H7 (cell line): Measurements from ENCODE around the gene NECTIN2. TPM values are rescaled to one million over a fixed set of nuclear protein-coding genes. Genes with fewer than 3 reads are reported as not detected.
A peak's percentile ranks its signal among the peaks of the same experiment; 100 is the strongest.

Source experiments
- DNase-seq: peaks from one replicate; pipeline ENCODE4 v3.0.0; 2012
- H3K27me3 ChIP-seq: 2 replicates; pipeline ENCODE4 v1.6.0; 2011; ENCODE audit warnings: mild to moderate bottlenecking, low read length; ENCODE audit not compliant: control insufficient read depth, insufficient read depth
- H3K36me3 ChIP-seq: replicated peaks from 2 replicates; pipeline ENCODE4 v1.5.1; 2011; ENCODE audit warnings: low read length; ENCODE audit not compliant: control insufficient read depth, insufficient read depth
- H3K4me3 ChIP-seq: 2 replicates; pipeline ENCODE4 v1.5.1; 2011; ENCODE audit warnings: low read depth, mild to moderate bottlenecking, control low read depth, low read length, moderate library complexity; ENCODE audit not compliant: insufficient read depth
- total RNA-seq: library from RNA; depleted of rRNA; stranded (reverse); fragments of >200 nt; shearing (Covaris generic); gene quantifications from 2 replicates; pipeline ENCODE4 v1.2.3, GENCODE V29; 2014

NECTIN2 gene
- total RNA-seq, 1 experiment from 2014 or later, result 207 TPM

- no peak overlapping the region for H3K4me3 ChIP-seq
- peak; percentile 52 for DNase-seq
- H3K27me3 ChIP-seq, result peaks cover 7% of the 10 kb centered on the region
- peaks cover 13% of the 10 kb centered on the region for H3K36me3 ChIP-seq
Observed at GRCh38 chr19:44811122-44811419, 35.0 kb upstream of the NECTIN2 start.

GRCh38 chr19:44812142-44812718, 33.9 kb upstream of the NECTIN2 start:
- H3K4me3 ChIP-seq, result no peak overlapping the region
- H3K36me3 ChIP-seq, result peaks cover 13% of the 10 kb centered on the region
- DNase-seq, result peak; percentile 55
- peaks cover 7% of the 10 kb centered on the region for H3K27me3 ChIP-seq

GRCh38 chr19:44813070-44813840, 32.8 kb upstream of the NECTIN2 start:
- peaks cover 7% of the 10 kb centered on the region for H3K27me3 ChIP-seq
- peaks cover 13% of the 10 kb centered on the region for H3K36me3 ChIP-seq
- H3K4me3 ChIP-seq, result no peak overlapping the region
- DNase-seq, result peak; percentile 82

GRCh38 chr19:44813841-44814470, 32.1 kb upstream of the NECTIN2 start:
- H3K36me3 ChIP-seq, result peaks cover 13% of the 10 kb centered on the region
- no peak overlapping the region for H3K4me3 ChIP-seq
- DNase-seq, result no peak
- H3K27me3 ChIP-seq, result peaks cover 5% of the 10 kb centered on the region

GRCh38 chr19:44814517-44814916, 31.6 kb upstream of the NECTIN2 start:
- DNase-seq, result no peak
- Histone ChIP-seq H3K27me3 (0 out of 2 replicates have a peak, but pooled peaks cover 2% of the 10 kb centered on the region), H3K36me3 (peaks cover 13% of the 10 kb centered on the region), H3K4me3 (no peak overlapping the region)

GRCh38 chr19:44816301-44816700, 29.8 kb upstream of the NECTIN2 start:
- Histone ChIP-seq H3K4me3 (no peak overlapping the region), H3K36me3 (peaks cover 11% of the 10 kb centered on the region)
- DNase-seq, result no peak

GRCh38 chr19:44817725-44818465, 28.2 kb upstream of the NECTIN2 start:
- no peak for DNase-seq
- Histone ChIP-seq H3K36me3 (peaks cover 10% of the 10 kb centered on the region), H3K27me3 (no peaks in the 10 kb centered on the region), H3K4me3 (no peak overlapping the region)

More at GRCh38 chr19:44816301-44816700, 29.8 kb upstream of the NECTIN2 start:
- H3K27me3 ChIP-seq, result no peaks in the 10 kb centered on the region

- H3K4me3 ChIP-seq, result no peak overlapping the region
- H3K36me3 ChIP-seq, result peaks cover 10% of the 10 kb centered on the region
- H3K27me3 ChIP-seq, result no peaks in the 10 kb centered on the region
- peak; percentile 43 for DNase-seq
Observed at GRCh38 chr19:44818466-44819031, 27.5 kb upstream of the NECTIN2 start.

GRCh38 chr19:44819246-44819832, 26.8 kb upstream of the NECTIN2 start:
- H3K4me3 ChIP-seq, result no peak overlapping the region
- no peak for DNase-seq
- H3K27me3 ChIP-seq, result no peaks in the 10 kb centered on the region
- peaks cover 7% of the 10 kb centered on the region for H3K36me3 ChIP-seq

- H3K27me3 ChIP-seq, result peaks cover 3% of the 10 kb centered on the region; the same call in 1 of the 2 replicates
- no peaks in the 10 kb centered on the region; the same call in 1 of the 2 replicates for H3K36me3 ChIP-seq
- H3K4me3 ChIP-seq, result no peak overlapping the region
- DNase-seq, result peak; percentile 62
Observed at GRCh38 chr19:44820648-44821609, 25.2 kb upstream of the NECTIN2 start.

- DNase-seq, result no peak
- H3K27me3 ChIP-seq, result peaks cover 3% of the 10 kb centered on the region; the same call in 1 of the 2 replicates
- H3K36me3 ChIP-seq, result no peaks in the 10 kb centered on the region; the same call in 1 of the 2 replicates
- no peak overlapping the region for H3K4me3 ChIP-seq
Observed at GRCh38 chr19:44822177-44822576, 23.9 kb upstream of the NECTIN2 start.

- Histone ChIP-seq H3K27me3 (peaks cover 3% of the 10 kb centered on the region; the same call in 1 of the 2 replicates), H3K36me3 (no peaks in the 10 kb centered on the region; the same call in 1 of the 2 replicates), H3K4me3 (no peak overlapping the region)
- DNase-seq, result no peak
Observed at GRCh38 chr19:44822670-44823372, 23.3 kb upstream of the NECTIN2 start.

- Histone ChIP-seq H3K36me3 (no peaks in the 10 kb centered on the region; the same call in 1 of the 2 replicates), H3K27me3 (peaks cover 3% of the 10 kb centered on the region; the same call in 1 of the 2 replicates), H3K4me3 (no peak overlapping the region)
- no peak for DNase-seq
Observed at GRCh38 chr19:44823373-44823698, 22.8 kb upstream of the NECTIN2 start.
